A673 (cell line): ENCODE results near the gene PLB1. TPM values are rescaled to one million over a fixed set of nuclear protein-coding genes. Genes with fewer than 3 reads are reported as not detected.

Experiments used
- BruUV-seq: library from RNA; stranded (reverse); fragments of 400-500 nt; replicated peaks from 2 replicates; lab custom pipeline; 2021; lab: Mats Ljungman, UMichigan
- CTCF ChIA-PET: fragments of 300-600 bp; sonication (Branson Sonifier 250); formaldehyde crosslinking; loops from one replicate; lab custom pipeline; 2022; ENCODE audit warnings: antibody characterized with exemption; lab: Charles Lee
- POLR2A ChIA-PET: fragments of 300-600 bp; sonication (Branson Sonifier 250); formaldehyde crosslinking; loops from one replicate; lab custom pipeline; 2022; ENCODE audit warnings: antibody characterized with exemption; ENCODE audit not compliant: low non-redundant PET; lab: Charles Lee
- DNase-seq: peaks from one replicate; pipeline ENCODE4 v3.0.0-alpha.2; 2015; ENCODE audit warnings: low spot score
- H3K27ac ChIP-seq: fragments of 200-600 bp; sonication (generic); 2 replicates; pipeline ENCODE4 v1.5.1; 2016; ENCODE audit warnings: mixed run types, low read depth, mild to moderate bottlenecking, mixed read lengths, antibody characterized with exemption, low read length; ENCODE audit not compliant: poor library complexity, severe bottlenecking
- H3K27me3 ChIP-seq: fragments of 200-600 bp; sonication (generic); replicated peaks from 2 replicates; pipeline ENCODE4 v1.6.1; 2017; ENCODE audit warnings: mixed run types, low read depth, mild to moderate bottlenecking, mixed read lengths, antibody characterized with exemption, low read length; ENCODE audit not compliant: insufficient read depth, poor library complexity
- H3K36me3 ChIP-seq: fragments of 200-600 bp; sonication (generic); 2 replicates; pipeline ENCODE4 v1.6.1; 2016; ENCODE audit warnings: mixed run types, mild to moderate bottlenecking, mixed read lengths, antibody characterized with exemption, low read length; ENCODE audit not compliant: insufficient read depth, poor library complexity, severe bottlenecking
- H3K4me1 ChIP-seq: fragments of 200-600 bp; sonication (generic); 2 replicates; pipeline ENCODE4 v1.6.1; 2017; ENCODE audit warnings: mixed run types, mild to moderate bottlenecking, mixed read lengths, antibody characterized with exemption, low read length; ENCODE audit not compliant: insufficient read depth, poor library complexity, severe bottlenecking
- H3K4me3 ChIP-seq: fragments of 200-600 bp; sonication (generic); 2 replicates; pipeline ENCODE4 v1.5.1; 2016; ENCODE audit warnings: low read depth, mixed run types, mild to moderate bottlenecking, mixed read lengths, low read length; ENCODE audit not compliant: poor library complexity, severe bottlenecking
- H3K9me3 ChIP-seq: fragments of 200-600 bp; sonication (generic); 2 replicates; pipeline ENCODE4 v1.6.1; 2016; ENCODE audit warnings: mixed run types, low read depth, mild to moderate bottlenecking, mixed read lengths, antibody characterized with exemption, low read length; ENCODE audit not compliant: poor library complexity, severe bottlenecking
- CTCF ChIP-seq: fragments of 300-800, 200-600 bp; sonication (generic); conservative IDR thresholded peaks from 2 replicates; pipeline ENCODE4 v1.5.1; 2017; ENCODE audit warnings: low read depth, mild to moderate bottlenecking, antibody characterized with exemption, low read length, moderate library complexity, mixed read lengths
- EZH2 ChIP-seq: fragments of 200-600 bp; sonication (generic); IDR thresholded peaks from 2 replicates; pipeline ENCODE4 v1.6.1; 2017; ENCODE audit warnings: borderline replicate concordance, low read depth, mild to moderate bottlenecking, mixed read lengths, antibody characterized with exemption, low read length; ENCODE audit not compliant: poor library complexity, severe bottlenecking
- intact Hi-C: fragments of 100-400 bp; cut with micrococcal nuclease; formaldehyde crosslinking; loops from one replicate; pipeline ENCODE4 v1.10.0; 2022; ENCODE audit not compliant: unreplicated experiment
- total RNA-seq: library from RNA; stranded (reverse); gene quantifications from 2 replicates; pipeline ENCODE4 v1.2.3, GENCODE V29; 2021

The PLB1 gene
- total RNA-seq, 1 experiment from 2014 or later = 0.39 TPM

- ChIA-PET CTCF (no interaction called here), POLR2A (no interaction called here)
- DNase-seq = no peak
- no peaks in the 10 kb centered on the region for H3K9me3 ChIP-seq
- H3K4me1 ChIP-seq = peaks cover 12% of the 10 kb centered on the region
- intact Hi-C loops = no loop called here
- no peak overlapping the region for H3K4me3 ChIP-seq
- no TSS peak for BruUV-seq
- TF ChIP-seq EZH2 (no peak), CTCF (no peak)
- H3K27ac ChIP-seq = no peak overlapping the region
- H3K36me3 ChIP-seq = no peaks in the 10 kb centered on the region
- no peaks in the 10 kb centered on the region for H3K27me3 ChIP-seq
Observed at GRCh38 chr2:28642796-28643195, 146.9 kb downstream of the PLB1 start.

GRCh38 chr2:28643327-28643726 is 147.5 kb downstream of the PLB1 start:
- Histone ChIP-seq H3K9me3 (no peaks in the 10 kb centered on the region), H3K4me3 (no peak overlapping the region), H3K36me3 (no peaks in the 10 kb centered on the region), H3K27ac (no peak overlapping the region), H3K27me3 (no peaks in the 10 kb centered on the region), H3K4me1 (peaks cover 12% of the 10 kb centered on the region)
- no TSS peak for BruUV-seq
- CTCF ChIA-PET = no interaction called here
- no peak for DNase-seq
- POLR2A ChIA-PET = no interaction called here
- no peak for TF ChIP-seq EZH2
- intact Hi-C loops = no loop called here

- Histone ChIP-seq H3K4me1 (peaks cover 12% of the 10 kb centered on the region), H3K9me3 (no peaks in the 10 kb centered on the region), H3K27me3 (no peaks in the 10 kb centered on the region), H3K36me3 (no peaks in the 10 kb centered on the region), H3K4me3 (no peak overlapping the region), H3K27ac (no peak overlapping the region)
- no TSS peak for BruUV-seq
- DNase-seq = peak; percentile 76
- TF ChIP-seq CTCF (no peak), EZH2 (no peak)
- ChIA-PET CTCF (interaction anchor here (0.7 to 1.0 kb wide), 2 partner anchors 50 to 105 kb away, joined by 3 to 6 read pairs; no protein-coding TSS in a partner anchor), POLR2A (no interaction called here)
- intact Hi-C loops = no loop called here
Observed at GRCh38 chr2:28643911-28644334, 148.1 kb downstream of the PLB1 start.

- ChIA-PET CTCF (interaction anchor here (0.7 kb wide), 1 partner anchor 106 kb away, joined by 6 read pairs; no protein-coding TSS in a partner anchor), POLR2A (interaction anchor here (0.6 kb wide), 1 partner anchor 189 kb away, joined by 3 read pairs; no protein-coding TSS in a partner anchor)
- Histone ChIP-seq H3K27ac (no peak overlapping the region), H3K9me3 (no peaks in the 10 kb centered on the region), H3K4me3 (no peak overlapping the region), H3K27me3 (no peaks in the 10 kb centered on the region), H3K36me3 (no peaks in the 10 kb centered on the region), H3K4me1 (peaks cover 20% of the 10 kb centered on the region)
- DNase-seq = no peak
- no TSS peak for BruUV-seq
- TF ChIP-seq EZH2 = no peak
- TF ChIP-seq CTCF = no peak
- intact Hi-C loops = no loop called here
Observed at GRCh38 chr2:28644760-28645159, 148.9 kb downstream of the PLB1 start.
